SK-N-MC (cell line): ENCODE results near the gene MAP4K5.

Source experiments
- EZH2 ChIP-seq: fragments of 200-600 bp; sonication (generic); IDR thresholded peaks from one replicate; pipeline ENCODE4 v1.6.1; 2017; ENCODE audit warnings: antibody characterized with exemption
- FOXP2 ChIP-seq: optimal IDR thresholded peaks from 2 replicates; pipeline ENCODE3; 2011; ENCODE audit warnings: mild to moderate bottlenecking, moderate library complexity; ENCODE audit not compliant: insufficient read depth; ENCODE audit errors: extremely low read length, control extremely low read depth
- POLR2AphosphoS5 ChIP-seq: IDR thresholded peaks from 2 replicates; pipeline ENCODE4 v1.6.1; 2012; ENCODE audit warnings: mild to moderate bottlenecking, low read depth, low read length, borderline replicate concordance

DNA sequence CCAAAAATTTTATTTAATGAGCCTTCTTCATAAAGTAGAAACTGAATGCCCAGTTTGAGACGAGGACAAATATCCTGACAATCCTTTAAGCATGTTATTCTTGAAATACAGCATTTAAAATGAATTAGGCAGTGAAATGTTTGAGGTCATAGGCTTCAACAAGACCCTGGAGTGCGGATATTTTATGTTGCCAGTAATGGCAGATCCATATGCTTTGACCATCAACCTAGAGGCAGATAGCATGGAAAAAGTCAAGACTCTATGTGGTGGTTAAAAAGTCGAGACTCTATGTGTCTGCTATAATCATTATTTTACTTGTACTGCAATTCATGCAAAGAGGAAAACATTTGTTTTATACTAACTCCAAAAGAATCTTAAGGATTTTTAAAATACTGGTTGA is 2.0 kb upstream of the MAP4K5 start:
- TF ChIP-seq POLR2AphosphoS5, result no peak
- no peak for TF ChIP-seq EZH2
- no peak for TF ChIP-seq FOXP2
